Endothelial cell of umbilical vein (primary cell): ENCODE data around the gene TUBB3.

Experiments used
- EZH2 ChIP-seq: IDR thresholded peaks from 2 replicates; pipeline ENCODE4 v1.6.1; 2012; ENCODE audit warnings: borderline replicate concordance, low read depth, mild to moderate bottlenecking, moderate library complexity, low read length, inconsistent platforms; ENCODE audit not compliant: severe bottlenecking
- POLR2A ChIP-seq: IDR thresholded peaks from 2 replicates; pipeline ENCODE4 v1.6.1; 2012; ENCODE audit warnings: low read depth, mild to moderate bottlenecking, control low read depth, low read length
- POLR2AphosphoS5 ChIP-seq: IDR thresholded peaks from 2 replicates; pipeline ENCODE4 v1.6.1; 2012; ENCODE audit warnings: low read depth, mild to moderate bottlenecking, control low read depth, low read length, moderate library complexity; ENCODE audit not compliant: insufficient read depth
- TF ChIP-seq, protein P1 (sequence below), 2 donors: IDR thresholded peaks; 1 replicate in 1 of 2; 2 replicates in 1 of 2; pipeline ENCODE4 v1.5.1; 2011; ENCODE audit warnings: low read length in 2 of 2, mild to moderate bottlenecking in 2 of 2, moderate library complexity in 2 of 2, control low read depth in 1 of 2, inconsistent platforms in 1 of 2, low read depth in 1 of 2; ENCODE audit not compliant: insufficient read depth in 1 of 2; ENCODE audit errors: extremely low read depth in 1 of 2
- TF ChIP-seq, protein P2 (sequence below): IDR thresholded peaks from 2 replicates; pipeline ENCODE4 v1.6.1; 2011; ENCODE audit not compliant: insufficient read depth, insufficient read length

DNA sequence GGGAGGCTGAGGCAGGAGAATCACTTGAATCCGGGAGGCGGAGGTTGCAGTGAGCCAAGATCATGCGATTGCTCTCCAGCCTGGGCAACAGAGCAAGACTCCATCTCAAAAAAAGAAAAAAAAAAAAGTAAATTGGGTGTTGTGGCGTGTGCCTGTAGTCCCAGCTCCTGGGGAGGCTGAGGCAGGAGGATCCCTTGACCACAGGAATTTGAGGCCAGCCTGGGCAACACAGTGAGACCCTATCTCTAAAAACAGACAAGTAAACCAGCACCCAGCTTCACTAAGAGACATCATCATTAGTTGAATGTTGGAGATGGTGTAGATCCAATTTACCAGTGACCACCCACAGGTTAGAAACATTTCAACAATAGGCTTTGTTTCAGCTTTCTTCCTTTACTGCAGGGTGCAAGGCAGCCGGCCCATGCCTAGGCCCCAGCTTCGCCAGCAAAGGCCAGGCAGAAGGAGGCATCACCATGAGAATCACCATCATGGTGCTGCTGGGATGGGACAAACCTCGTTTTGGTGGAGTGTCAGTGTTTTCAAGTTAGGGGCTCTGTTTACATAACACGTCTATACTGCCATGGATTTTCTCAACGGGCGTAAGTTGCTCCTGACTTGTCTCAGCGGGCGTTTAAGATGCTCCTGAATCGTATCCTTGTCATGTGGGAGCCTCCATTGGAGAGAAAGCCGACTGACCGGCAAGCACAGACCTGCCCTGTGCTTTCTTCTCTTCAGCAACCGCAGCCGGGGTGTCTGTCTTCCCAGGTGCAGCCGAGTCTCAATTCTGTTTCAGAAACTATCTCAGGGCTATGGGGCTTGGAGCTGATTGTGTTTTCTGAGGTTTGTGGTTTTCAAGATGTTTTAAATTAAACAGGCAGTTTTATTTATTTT lies 42.4 kb upstream of the TUBB3 start:
- no peak for TF ChIP-seq POLR2A
- TF ChIP-seq POLR2AphosphoS5, result no peak
- TF ChIP-seq, protein P1, sequence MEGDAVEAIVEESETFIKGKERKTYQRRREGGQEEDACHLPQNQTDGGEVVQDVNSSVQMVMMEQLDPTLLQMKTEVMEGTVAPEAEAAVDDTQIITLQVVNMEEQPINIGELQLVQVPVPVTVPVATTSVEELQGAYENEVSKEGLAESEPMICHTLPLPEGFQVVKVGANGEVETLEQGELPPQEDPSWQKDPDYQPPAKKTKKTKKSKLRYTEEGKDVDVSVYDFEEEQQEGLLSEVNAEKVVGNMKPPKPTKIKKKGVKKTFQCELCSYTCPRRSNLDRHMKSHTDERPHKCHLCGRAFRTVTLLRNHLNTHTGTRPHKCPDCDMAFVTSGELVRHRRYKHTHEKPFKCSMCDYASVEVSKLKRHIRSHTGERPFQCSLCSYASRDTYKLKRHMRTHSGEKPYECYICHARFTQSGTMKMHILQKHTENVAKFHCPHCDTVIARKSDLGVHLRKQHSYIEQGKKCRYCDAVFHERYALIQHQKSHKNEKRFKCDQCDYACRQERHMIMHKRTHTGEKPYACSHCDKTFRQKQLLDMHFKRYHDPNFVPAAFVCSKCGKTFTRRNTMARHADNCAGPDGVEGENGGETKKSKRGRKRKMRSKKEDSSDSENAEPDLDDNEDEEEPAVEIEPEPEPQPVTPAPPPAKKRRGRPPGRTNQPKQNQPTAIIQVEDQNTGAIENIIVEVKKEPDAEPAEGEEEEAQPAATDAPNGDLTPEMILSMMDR (IDR thresholded peaks at IDR 0.05; ENCODE audit: extremely low read depth in 1 of 2, insufficient read depth in 1 of 2, low read depth in 1 of 2, low read length in 2 of 2), result no peak
- no peak for TF ChIP-seq EZH2
- TF ChIP-seq, protein P2, sequence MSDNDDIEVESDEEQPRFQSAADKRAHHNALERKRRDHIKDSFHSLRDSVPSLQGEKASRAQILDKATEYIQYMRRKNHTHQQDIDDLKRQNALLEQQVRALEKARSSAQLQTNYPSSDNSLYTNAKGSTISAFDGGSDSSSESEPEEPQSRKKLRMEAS, result no peak
